Suppressor macrophage (primary cell): ENCODE measurements around the gene RAD51B.

ENCODE experiments used
- DNase-seq, 4 experiments: peaks; one replicate each; pipeline ENCODE4 v3.0.0-alpha.2; 2020 to 2022

RAD51B gene

DNA sequence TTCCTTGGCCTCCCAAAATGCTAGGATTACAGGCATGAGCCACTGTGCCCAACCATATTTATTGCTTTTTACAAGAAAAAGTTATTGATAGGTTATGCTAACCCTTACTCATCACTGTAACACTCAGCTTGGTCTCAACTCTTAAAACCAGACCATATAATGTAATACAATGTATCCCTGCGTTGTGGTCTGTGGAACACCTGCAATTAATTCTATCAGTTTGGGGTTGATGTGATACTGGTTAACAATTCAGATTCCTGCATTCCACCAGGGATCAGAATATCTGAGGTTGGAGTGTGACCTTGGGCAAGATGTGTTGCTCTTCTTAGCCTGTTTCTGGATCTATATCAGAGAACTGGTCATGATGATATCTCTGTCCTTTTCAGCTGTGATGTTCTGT, 419.0 kb downstream of the RAD51B start:
- DNase-seq = no peak

DNA sequence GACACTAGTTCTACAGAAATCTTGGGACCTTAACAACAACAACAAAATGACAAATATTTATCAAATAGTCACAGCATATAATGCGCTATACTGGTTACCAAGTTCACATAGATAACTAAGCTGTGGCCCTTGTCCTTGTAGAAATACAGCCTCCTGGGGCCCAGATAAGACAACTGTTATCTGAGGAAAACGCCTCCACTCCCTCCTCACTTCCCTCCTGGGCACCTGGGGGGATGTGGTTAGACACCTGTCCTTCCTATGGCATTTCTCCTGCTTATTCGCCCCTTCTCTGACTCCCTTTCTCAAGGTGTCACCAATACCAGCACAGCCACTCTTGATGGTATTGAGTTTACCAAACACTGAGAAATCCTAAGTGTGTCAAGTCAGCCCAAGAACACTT, 419.4 kb downstream of the RAD51B start:
- no peak for DNase-seq

DNA sequence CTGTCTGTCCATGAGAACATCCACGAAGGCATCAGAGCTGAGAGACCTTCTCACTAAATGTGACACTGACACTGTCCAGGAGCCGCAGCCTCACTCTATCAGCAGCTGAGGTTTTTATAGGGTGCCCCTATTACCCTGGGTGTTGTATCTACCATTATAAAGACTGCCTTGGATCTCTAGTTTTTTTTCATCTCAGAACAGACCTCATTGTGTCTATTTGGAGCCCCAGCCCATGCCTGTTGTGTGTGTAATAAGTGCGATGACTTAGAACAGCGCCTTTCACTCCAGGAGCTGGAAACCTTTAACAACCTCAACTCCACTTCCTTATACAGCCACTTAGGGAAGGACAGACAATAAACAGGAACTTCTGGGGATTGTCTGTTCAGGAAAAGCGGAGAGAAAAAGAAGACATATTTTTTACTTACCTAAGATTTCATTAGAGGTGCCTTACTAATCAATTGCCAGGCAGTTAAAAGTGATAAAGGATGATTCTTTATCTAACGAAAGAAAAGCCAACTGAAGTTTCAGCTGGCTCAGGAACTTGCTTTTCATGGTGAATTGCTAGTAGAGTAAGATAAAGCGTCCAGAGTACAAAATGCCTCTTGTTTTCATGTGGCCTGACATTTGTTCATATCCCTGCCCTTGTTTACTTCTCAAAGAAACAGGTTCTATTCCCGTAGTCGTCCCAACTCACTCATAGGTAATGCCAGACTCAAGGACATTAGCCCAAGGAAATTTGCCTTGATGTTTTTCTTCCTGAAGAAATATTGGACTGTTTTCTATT, 420.6 kb downstream of the RAD51B start:
- DNase-seq = peak; percentile 45 to 70 (median 58)

GRCh38 chr14:68241862-68242487, 422.4 kb downstream of the RAD51B start:
- DNase-seq = no peak

DNA sequence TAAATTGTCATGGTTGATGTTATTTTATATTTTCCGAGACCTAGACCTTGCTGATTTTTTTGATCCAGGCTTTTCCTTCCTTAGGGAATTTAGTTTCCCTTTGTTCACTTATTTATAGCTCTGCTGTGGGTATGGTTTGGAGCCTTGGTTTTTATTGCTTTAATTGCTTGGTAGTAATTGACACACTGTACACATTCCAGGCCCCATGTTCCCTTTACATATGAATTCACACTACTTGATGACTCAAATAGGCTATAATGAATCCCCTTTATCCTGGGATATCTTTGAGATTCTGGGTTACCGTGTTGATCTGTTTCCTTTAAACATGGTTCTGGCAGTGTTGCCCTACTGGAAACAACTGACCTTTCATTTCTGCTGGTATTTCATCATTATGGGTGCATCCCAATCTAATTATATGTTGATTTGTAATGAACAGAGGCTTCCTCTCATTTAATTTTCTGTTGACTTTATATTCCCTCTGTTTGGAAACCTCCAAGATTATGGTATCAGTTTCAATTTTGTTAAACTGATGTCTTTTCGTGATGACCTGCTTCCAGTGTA, 424.0 kb downstream of the RAD51B start:
- DNase-seq = no peak

DNA sequence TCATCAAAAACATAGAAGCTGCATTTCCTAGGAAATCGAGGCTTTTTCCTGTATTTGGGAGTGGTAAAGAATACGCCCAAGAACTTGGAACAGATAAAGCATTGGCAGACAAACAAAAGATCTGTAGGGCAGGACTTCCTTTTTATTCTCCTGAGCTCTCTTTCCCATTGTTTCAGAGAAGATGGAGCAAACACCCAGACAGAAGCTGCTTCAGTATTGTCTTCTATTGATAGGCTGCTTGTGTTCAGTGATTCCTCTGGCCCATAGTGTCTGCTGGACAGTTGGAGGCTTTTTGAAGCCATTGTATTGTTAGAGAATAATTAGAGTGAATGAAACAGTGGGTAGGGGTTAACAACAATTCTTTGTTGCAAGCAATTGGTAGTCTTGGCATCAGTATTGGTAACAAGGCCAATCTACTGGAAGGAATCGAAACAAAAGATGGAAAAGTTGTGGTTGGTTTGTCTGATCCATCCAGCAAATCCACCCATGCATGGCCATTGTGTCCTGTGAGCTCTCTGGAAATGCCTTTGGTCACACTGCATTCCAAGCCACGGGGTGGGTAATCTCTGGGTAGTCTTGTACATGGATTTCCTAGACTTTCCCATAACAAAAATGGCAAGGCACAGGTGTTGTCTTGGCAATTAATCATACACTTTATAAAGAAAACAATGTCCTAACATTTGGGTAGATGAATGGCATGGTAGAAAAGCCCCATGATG, 424.8 kb downstream of the RAD51B start:
- DNase-seq = no peak

- DNase-seq = no peak
Measured at GRCh38 chr14:68245146-68246073, 425.8 kb downstream of the RAD51B start.

DNA sequence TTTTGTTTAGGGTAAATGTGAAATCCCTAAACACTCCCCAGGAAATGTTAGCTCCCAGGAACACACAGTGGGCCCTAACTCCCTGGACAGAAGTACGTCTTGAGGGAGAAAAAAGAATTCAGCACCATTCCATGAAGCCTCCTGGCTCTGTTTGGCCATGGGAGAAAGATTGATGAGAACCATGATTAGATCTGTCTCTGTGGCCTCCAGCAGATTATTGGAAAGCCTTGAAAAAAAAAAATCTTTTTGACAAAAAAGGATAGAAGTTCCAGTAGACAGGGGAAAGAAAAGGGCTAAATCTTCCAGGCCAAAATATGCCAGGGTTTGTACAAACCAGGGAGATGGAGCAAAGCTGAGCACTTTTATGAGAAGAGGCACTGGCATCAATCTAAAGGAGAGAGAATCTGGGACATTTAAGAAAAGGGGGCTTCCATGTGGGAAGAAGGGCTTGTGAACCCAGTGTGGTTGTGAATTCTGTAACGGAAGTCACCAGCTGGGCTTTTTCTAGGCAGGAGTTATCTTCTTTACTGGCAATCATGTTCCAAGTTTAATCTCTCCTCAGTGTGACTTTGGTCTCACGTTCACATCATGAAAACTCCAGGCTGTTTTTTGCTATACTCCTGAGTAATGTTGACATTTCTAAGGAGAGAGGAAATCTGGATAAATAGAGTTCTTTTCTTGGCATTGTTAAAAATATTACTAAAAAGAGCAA, 426.7 kb downstream of the RAD51B start:
- no peak for DNase-seq

DNA sequence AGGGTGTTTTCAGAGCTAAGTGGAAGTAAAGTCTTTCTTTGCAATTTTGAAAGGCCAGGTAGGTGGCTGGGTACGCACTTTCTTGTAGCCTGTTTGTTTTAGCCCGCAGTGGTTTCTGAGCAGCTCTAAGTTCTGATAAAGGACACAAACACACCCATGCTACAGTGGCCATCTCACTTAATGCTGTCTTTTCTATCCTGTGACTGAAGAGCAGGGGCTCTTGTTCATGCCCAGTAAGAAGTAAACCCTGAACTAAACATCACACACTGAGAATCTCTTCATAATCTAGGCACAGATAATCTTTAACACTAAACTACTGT, 427.2 kb downstream of the RAD51B start:
- DNase-seq = no peak

DNA sequence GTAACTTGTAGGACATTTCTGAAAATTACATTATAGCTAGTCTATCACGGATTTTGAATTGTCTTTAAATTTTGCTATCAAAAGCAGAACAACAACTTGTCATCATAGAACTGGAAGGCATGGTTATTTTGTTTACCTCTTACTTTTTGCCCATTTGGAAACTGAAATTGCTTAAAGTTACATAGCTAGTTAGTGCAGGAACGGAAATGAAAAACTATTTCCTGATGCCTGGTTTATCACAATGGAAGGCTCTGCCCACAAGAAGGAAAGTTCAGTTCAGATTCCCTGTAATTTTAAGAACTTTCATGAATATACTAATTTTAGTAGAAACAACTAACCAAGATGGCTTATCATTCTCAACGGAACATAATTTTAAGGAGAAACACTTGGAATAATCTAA, 427.7 kb downstream of the RAD51B start:
- DNase-seq = peak in 1 of 4 experiments; percentile 10

GRCh38 chr14:68247676-68248268, 428.2 kb downstream of the RAD51B start:
- peak; percentile 65 to 80 (median 72) for DNase-seq

DNA sequence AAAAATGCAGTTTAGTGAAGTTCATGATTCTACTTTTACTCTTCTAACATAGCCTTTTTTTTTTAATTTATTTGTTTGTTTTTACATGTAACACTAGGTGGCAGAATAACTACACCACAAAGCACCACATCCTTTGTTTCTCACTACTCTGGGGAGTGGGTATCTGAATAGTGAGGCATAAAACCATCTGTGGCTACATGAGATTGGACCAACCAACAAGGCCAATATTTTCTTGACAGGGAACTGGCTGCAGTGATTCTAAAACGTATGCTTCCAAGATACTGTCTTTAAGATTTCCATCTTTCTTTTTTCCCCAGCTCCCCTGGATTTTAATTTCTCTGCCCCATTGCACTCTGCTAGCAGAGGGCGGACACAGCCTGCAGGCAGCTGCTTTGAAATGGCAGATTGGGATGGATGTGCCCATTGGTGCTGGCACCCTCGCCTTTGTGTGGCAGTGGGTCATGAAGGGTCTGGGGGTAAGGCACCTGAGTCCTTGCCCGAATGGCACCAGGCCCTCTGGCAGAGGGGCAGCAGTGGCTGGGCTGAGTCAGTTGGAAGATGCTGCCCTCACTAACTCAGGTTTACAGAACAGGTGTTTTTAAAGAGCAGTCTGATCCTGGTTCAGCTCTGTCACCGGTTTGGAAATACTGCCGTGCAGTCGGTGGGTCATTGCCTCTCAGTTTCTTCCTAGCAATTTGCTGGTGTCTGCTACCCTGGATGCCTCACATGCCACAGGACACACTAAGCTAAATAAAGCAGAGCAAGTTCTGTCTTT, 429.1 kb downstream of the RAD51B start:
- peak; percentile 35 to 76 (median 56) for DNase-seq

DNA sequence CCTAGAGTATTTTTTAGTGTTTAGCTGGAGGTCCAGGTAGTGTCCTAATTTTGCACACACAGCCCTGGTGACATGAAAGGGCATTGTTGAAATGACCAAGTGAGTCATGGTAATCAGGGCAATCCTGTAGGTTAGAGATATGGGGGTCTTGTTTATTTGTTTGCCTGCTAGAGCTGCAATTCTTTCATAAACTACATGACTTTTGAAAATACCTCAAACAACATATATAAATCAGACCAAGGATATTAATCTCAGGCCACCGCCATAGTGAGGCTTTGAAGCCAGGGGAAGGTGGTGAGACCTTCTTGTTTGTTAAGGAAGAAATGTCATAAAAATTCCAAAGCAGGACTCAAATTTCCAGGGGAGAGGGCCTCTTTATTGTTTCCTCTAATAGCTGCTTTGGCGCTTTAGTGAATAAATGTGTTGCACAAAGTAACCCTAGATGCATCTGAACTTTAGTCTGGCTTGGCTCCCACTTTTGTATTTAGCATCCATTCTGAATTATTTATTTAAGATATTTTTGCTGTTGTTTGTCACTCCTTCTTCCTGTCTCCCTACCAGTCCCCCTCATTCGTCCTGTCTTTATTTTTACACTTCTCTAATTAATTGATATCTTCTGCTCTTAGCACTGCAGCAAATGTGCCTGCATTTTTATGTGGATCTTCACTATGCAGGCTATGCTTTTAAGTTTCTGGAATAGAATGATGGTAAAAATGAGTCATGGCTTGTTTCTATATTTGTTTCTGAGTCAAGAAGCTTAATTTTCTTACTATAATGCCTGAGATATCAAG, 430.3 kb downstream of the RAD51B start:
- DNase-seq = peak in 1 of 4 experiments; percentile 18

- no peak for DNase-seq
Measured at GRCh38 chr14:68250927-68251768, 431.6 kb downstream of the RAD51B start.

- no peak for DNase-seq
Measured at GRCh38 chr14:68251769-68252100, 432.2 kb downstream of the RAD51B start.

DNA sequence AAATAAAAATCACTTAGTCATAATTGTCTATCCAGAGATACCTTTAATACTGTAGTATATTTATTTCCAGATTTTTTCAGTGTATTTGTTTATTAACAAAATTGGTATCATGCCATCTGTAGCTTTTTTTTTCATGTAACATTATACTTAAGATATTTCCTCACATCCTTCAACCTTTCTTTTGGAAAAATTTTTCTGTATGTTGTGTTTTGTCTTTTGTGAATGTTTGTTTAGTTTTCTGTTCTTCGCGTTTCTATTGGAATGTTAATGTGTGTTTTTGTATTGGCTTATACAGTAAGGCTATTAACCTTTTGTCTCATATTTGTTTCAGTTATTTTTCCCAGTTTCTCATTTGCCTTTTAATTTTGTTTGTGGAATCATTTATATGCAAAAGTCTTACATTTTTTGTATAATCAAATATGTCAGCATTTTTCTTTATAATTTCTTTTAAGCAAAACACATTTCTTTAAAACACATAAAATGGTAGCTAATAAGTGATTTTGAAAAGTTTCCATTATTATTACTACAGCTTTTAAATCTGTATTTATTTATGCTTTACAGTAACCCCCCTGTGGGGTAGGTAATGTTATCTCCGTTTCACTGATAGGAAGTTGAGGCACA, 433.7 kb downstream of the RAD51B start:
- no peak for DNase-seq

- DNase-seq = no peak
Measured at GRCh38 chr14:68253878-68254528, 434.4 kb downstream of the RAD51B start.
